Neuronal stem cell (in vitro differentiated cells): ENCODE measurements around the gene CRYBG3.

ENCODE experiments used
- DNase-seq: peaks from one replicate; pipeline ENCODE4 v3.0.0-alpha.2; 2013; ENCODE audit warnings: low spot score
- H2AFZ ChIP-seq: one replicate; pipeline ENCODE4 v1.6.1; 2013; ENCODE audit warnings: mild to moderate bottlenecking, low read length, inconsistent platforms
- H2AK5ac ChIP-seq: 2 replicates; pipeline ENCODE4 v1.6.1; 2013; ENCODE audit warnings: low read depth, mild to moderate bottlenecking, inconsistent platforms, low read length, moderate library complexity, mixed read lengths
- H2BK120ac ChIP-seq: 2 replicates; pipeline ENCODE4 v1.6.1; 2013; ENCODE audit warnings: low read depth, mild to moderate bottlenecking, inconsistent platforms, low read length, moderate library complexity, mixed read lengths
- H2BK12ac ChIP-seq: one replicate; pipeline ENCODE4 v1.6.1; 2013; ENCODE audit warnings: low read length, inconsistent platforms
- H2BK15ac ChIP-seq: 2 replicates; pipeline ENCODE4 v1.6.1; 2013; ENCODE audit warnings: mild to moderate bottlenecking, low read length, inconsistent platforms, mixed read lengths
- H2BK5ac ChIP-seq: one replicate; pipeline ENCODE4 v1.6.1; 2013; ENCODE audit warnings: inconsistent platforms, mild to moderate bottlenecking, low read length, moderate library complexity
- H3K14ac ChIP-seq: one replicate; pipeline ENCODE4 v1.6.1; 2013; ENCODE audit warnings: low read length, inconsistent platforms
- H3K18ac ChIP-seq: 2 replicates; pipeline ENCODE4 v1.6.1; 2013; ENCODE audit warnings: low read length, inconsistent platforms
- H3K23ac ChIP-seq: 2 replicates; pipeline ENCODE4 v1.6.1; 2013; ENCODE audit warnings: low read depth, mild to moderate bottlenecking, mixed read lengths, low read length, inconsistent platforms; ENCODE audit not compliant: poor library complexity
- H3K27ac ChIP-seq: replicated peaks from 3 replicates; pipeline ENCODE4 v1.5.1; 2013; ENCODE audit warnings: low read length, inconsistent platforms
- H3K27me3 ChIP-seq, 3 experiments: 2 replicates each; pipeline ENCODE4 v1.6.1; 2013; ENCODE audit warnings: low read length in 3 of 3, mild to moderate bottlenecking in 2 of 3, inconsistent platforms in 1 of 3, low read depth in 1 of 3, mixed read lengths in 1 of 3, moderate library complexity in 1 of 3; ENCODE audit not compliant: control insufficient read depth in 3 of 3, insufficient read depth in 3 of 3
- H3K36me3 ChIP-seq, 2 donors: replicated peaks in 1 of 2; 2 replicates each; pipeline ENCODE4 v1.6.1; 2013; ENCODE audit warnings: low read length in 2 of 2; ENCODE audit not compliant: control insufficient read depth in 2 of 2, insufficient read depth in 2 of 2
- H3K4ac ChIP-seq: 2 replicates; pipeline ENCODE4 v1.6.1; 2013; ENCODE audit warnings: inconsistent platforms, mild to moderate bottlenecking, low read length, moderate library complexity
- H3K4me1 ChIP-seq, 2 donors: 1 replicate in 1 of 2; 2 replicates in 1 of 2; pipeline ENCODE4 v1.6.1; 2013; ENCODE audit warnings: low read length in 2 of 2, low read depth in 1 of 2; ENCODE audit not compliant: control insufficient read depth in 2 of 2, insufficient read depth in 1 of 2
- H3K4me2 ChIP-seq: one replicate; pipeline ENCODE4 v1.6.1; 2013; ENCODE audit warnings: mild to moderate bottlenecking, low read length, inconsistent platforms; ENCODE audit not compliant: insufficient read depth, poor library complexity, severe bottlenecking
- H3K4me3 ChIP-seq, 2 donors: 2 replicates each; pipeline ENCODE4 v1.5.1; 2013; ENCODE audit warnings: low read length in 2 of 2, mild to moderate bottlenecking in 2 of 2, inconsistent platforms in 1 of 2, moderate library complexity in 1 of 2
- H3K79me1 ChIP-seq: one replicate; pipeline ENCODE4 v1.6.1; 2013; ENCODE audit warnings: low read depth, mild to moderate bottlenecking, inconsistent platforms, low read length, moderate library complexity
- H3K9ac ChIP-seq: one replicate; pipeline ENCODE4 v1.6.1; 2013; ENCODE audit warnings: mild to moderate bottlenecking, low read depth, low read length, inconsistent platforms; ENCODE audit not compliant: poor library complexity
- H3K9me3 ChIP-seq, 2 donors: replicated peaks in 1 of 2; 2 replicates each; pipeline versions ENCODE3 to v1.6.1; 2013; ENCODE audit warnings: low read length in 2 of 2, mild to moderate bottlenecking in 2 of 2, inconsistent platforms in 1 of 2, low read depth in 1 of 2, mixed read lengths in 1 of 2, moderate library complexity in 1 of 2; ENCODE audit not compliant: control insufficient read depth in 2 of 2, insufficient read depth in 1 of 2
- H4K8ac ChIP-seq: one replicate; pipeline ENCODE4 v1.6.1; 2013; ENCODE audit warnings: low read depth, mild to moderate bottlenecking, inconsistent platforms, low read length, moderate library complexity
- H4K91ac ChIP-seq: one replicate; pipeline ENCODE4 v1.6.1; 2013; ENCODE audit warnings: low read length, low read depth, mild to moderate bottlenecking, inconsistent platforms; ENCODE audit not compliant: poor library complexity
- WGBS, 2 donors: extraction: QIAGEN DNeasy Blood & Tissue Kit; methylation state at CpG; one replicate each; pipeline ENCODE4 v1.1.7; 2013; ENCODE audit warnings: missing lambda C conversion rate in 2 of 2, mixed read lengths in 1 of 2; ENCODE audit not compliant: insufficient read length in 2 of 2, insufficient replicate concordance in 1 of 2; ENCODE audit errors: extremely low coverage in 2 of 2; 5-methylcytosine and 5-hydroxymethylcytosine counted together

The CRYBG3 gene

DNA sequence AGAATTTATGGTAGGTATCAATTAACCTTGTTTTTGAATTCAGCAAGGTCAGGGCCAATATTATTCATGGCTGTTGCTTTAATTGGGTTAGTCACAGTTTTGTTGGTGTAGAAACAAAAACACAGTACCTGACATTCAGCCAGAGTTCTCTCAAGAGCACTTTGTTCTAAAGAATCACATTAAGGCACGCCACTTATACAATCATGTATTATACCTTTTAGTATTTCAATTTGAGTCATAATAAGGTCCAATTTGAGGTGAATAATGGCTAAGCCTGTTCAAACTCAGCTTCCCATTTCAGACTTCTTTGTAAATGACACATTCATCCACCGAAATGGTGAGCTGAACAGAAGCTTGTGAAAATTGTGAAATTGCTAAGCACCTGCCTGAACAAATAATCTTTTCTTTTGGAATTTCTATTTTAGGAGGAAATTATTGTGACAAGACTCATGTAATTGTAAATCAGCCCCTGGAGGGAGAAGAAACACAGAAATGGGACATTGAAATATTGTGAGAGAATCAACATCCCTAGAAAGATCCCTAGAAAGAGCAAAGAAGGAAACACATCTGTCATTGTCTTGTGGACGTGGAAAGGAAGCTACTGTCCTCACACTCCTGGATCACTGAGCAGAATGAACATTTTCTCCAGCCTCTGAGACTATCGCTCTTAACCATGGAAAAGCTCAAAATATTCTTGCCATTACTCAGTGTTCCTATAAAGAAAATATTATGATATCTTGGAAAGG lies 121.2 kb downstream of the CRYBG3 start:
- no peak overlapping the region for H2BK12ac ChIP-seq
- no peak overlapping the region for H2BK120ac ChIP-seq
- no peak overlapping the region for H3K18ac ChIP-seq
- H3K4me1 ChIP-seq: no peaks in the 10 kb centered on the region
- no peak overlapping the region for H2BK5ac ChIP-seq
- H2AK5ac ChIP-seq: no peak overlapping the region
- no peak overlapping the region for H2BK15ac ChIP-seq
- no peak overlapping the region for H4K8ac ChIP-seq
- H3K9me3 ChIP-seq: no peaks in the 10 kb centered on the region
- no peak for DNase-seq
- no peak overlapping the region for H3K9ac ChIP-seq
- H2AFZ ChIP-seq: no peak overlapping the region
- H3K4ac ChIP-seq: no peak overlapping the region
- H3K27me3 ChIP-seq: no peaks in the 10 kb centered on the region
- H3K79me1 ChIP-seq: no peaks in the 10 kb centered on the region
- no peak overlapping the region for H3K27ac ChIP-seq
- no peak overlapping the region for H3K14ac ChIP-seq
- no peak overlapping the region for H3K4me2 ChIP-seq
- H3K23ac ChIP-seq: no peak overlapping the region
- no peak overlapping the region for H4K91ac ChIP-seq
- H3K4me3 ChIP-seq: no peak overlapping the region
- WGBS, 2 donors: no CpG with 5 or more reads among the region's 4 CpGs
- peaks cover 3 to 67% of the 10 kb centered on the region in 2 donors for H3K36me3 ChIP-seq

DNA sequence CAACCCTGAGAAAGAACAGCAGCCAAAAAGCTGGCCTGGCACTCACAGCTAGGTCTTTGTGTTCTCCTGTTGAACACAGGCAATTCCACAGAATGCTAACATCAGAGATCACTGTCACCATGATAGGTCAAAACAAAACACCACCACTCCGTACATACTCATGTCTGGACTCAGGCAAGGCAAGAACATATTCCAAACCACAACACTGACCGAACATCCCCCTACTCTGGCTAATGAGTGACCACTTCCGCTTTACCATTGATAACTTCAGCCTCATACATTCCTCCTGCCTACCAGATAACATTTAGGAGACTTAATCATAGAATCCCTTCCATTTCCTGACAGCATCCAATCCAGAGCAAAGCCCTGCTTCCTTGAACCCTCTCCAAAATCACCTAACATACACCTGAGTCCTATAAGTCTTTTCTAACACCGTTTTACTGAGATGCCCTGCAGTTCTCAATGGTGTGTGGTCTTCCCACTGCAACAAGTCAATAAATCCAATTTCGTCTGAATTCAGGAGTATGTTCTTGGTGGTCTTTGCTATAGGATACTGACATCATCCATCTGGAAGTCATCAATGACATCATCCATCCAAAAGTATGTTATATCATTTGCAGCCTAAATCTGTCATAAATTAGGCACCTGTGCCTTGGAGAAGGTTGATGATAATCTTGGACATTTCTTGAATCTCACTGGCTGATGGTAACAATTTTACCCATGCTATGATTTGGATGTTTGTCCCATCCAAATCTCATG lies 126.7 kb downstream of the CRYBG3 start:
- no peak for DNase-seq
- Histone ChIP-seq H2AK5ac (no peak overlapping the region), H3K4ac (no peak overlapping the region), H2BK12ac (no peak overlapping the region), H3K79me1 (no peaks in the 10 kb centered on the region), H2BK15ac (no peak overlapping the region), H3K14ac (no peak overlapping the region), H3K27ac (no peak overlapping the region), H4K8ac (no peak overlapping the region), H2AFZ (no peak overlapping the region), H3K23ac (no peak overlapping the region), H3K4me1 (no peaks in the 10 kb centered on the region), H3K4me3 (no peak overlapping the region), H3K18ac (no peak overlapping the region), H2BK120ac (no peak overlapping the region), H3K4me2 (no peak overlapping the region), H3K27me3 (no peaks in the 10 kb centered on the region), H3K9ac (no peak overlapping the region), H2BK5ac (no peak overlapping the region), H4K91ac (no peak overlapping the region), H3K36me3 (peaks cover 9 to 80% of the 10 kb centered on the region in 2 donors), H3K9me3 (no peaks in the 10 kb centered on the region)
- no CpG with 5 or more reads among the region's 5 CpGs for WGBS, 2 donors

DNA sequence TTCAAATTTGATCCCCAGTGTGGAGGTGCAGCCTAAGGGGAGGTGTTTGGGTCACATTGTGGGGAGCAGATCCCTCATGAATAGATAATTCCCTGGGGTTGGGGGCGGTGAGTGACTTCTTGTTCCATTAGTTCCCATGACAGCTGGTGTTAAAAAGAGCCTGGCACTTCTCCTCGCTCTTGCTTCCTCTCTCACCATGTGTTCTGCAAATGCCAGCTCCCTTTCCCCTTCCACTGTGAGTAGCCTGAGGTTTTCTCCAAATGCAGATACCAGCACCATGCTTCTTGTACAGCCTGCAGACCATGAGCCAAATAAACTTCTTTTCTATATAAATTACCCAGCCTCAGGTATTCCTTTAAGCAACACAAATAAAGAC lies 127.3 kb downstream of the CRYBG3 start:
- Histone ChIP-seq H3K9ac (no peak overlapping the region), H2BK120ac (no peak overlapping the region), H4K8ac (no peak overlapping the region), H3K4me2 (no peak overlapping the region), H3K79me1 (no peaks in the 10 kb centered on the region), H3K27me3 (no peaks in the 10 kb centered on the region), H3K27ac (no peak overlapping the region), H3K14ac (no peak overlapping the region), H4K91ac (no peak overlapping the region), H2BK5ac (no peak overlapping the region), H2BK12ac (no peak overlapping the region), H3K4ac (no peak overlapping the region), H2AFZ (no peak overlapping the region), H3K9me3 (no peaks in the 10 kb centered on the region), H3K36me3 (peaks cover 9 to 80% of the 10 kb centered on the region in 2 donors), H2BK15ac (no peak overlapping the region), H3K4me3 (no peak overlapping the region), H3K4me1 (no peaks in the 10 kb centered on the region), H2AK5ac (no peak overlapping the region), H3K18ac (no peak overlapping the region), H3K23ac (no peak overlapping the region)
- no peak for DNase-seq
- WGBS, 2 donors: no CpG with 5 or more reads among the region's 2 CpGs

DNA sequence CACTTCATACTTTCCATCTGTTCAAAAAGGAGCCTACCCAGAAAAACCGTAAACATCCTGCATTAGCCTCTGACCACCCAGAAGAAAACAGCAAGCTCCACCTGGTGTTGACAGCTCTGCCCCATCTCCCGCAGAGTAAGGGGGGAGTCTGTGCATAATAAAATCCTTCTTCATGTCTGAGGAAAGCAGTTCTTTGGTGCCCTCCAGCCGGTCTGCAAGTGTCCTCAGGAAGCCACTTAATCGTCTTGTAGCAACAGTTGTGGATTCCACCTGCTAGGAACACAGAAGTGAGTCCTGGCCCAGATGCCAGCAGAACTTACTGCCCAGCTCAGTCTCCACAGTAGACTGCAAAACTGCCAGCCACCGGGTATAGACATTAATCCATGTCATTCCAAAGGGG lies 127.9 kb downstream of the CRYBG3 start:
- H3K36me3 ChIP-seq: peaks cover 9 to 80% of the 10 kb centered on the region in 2 donors
- DNase-seq: no peak

More for the DNA sequence above, 127.9 kb downstream of the CRYBG3 start:
- no peak overlapping the region for H3K4me2 ChIP-seq
- H3K27me3 ChIP-seq: no peaks in the 10 kb centered on the region
- H3K18ac ChIP-seq: no peak overlapping the region
- no peak overlapping the region for H2AFZ ChIP-seq
- H3K4ac ChIP-seq: no peak overlapping the region
- H2BK15ac ChIP-seq: no peak overlapping the region
- H3K27ac ChIP-seq: no peak overlapping the region
- no CpG with 5 or more reads among the region's 5 CpGs for WGBS, 2 donors
- H3K9me3 ChIP-seq: no peaks in the 10 kb centered on the region
- H2BK5ac ChIP-seq: no peak overlapping the region
- H3K4me1 ChIP-seq: no peaks in the 10 kb centered on the region
- no peak overlapping the region for H2BK120ac ChIP-seq
- no peak overlapping the region for H4K8ac ChIP-seq
- H2BK12ac ChIP-seq: no peak overlapping the region
- H3K9ac ChIP-seq: no peak overlapping the region
- no peak overlapping the region for H3K14ac ChIP-seq
- H2AK5ac ChIP-seq: no peak overlapping the region
- no peak overlapping the region for H4K91ac ChIP-seq
- no peak overlapping the region for H3K4me3 ChIP-seq
- no peaks in the 10 kb centered on the region for H3K79me1 ChIP-seq
- no peak overlapping the region for H3K23ac ChIP-seq
